Smooth muscle cell of the brain vasculature (primary cell): ENCODE data around the gene GJD2.

Experiments used
- DNase-seq: peaks from one replicate; pipeline ENCODE4 v3.0.0-alpha.2; 2012; ENCODE audit warnings: low read depth, low spot score

GJD2 gene

GRCh38 chr15:34754674-34755418, at the start of gene GJD2:
Gene GJD2 (minus strand): TSS chr15:34754998. CDS start chr15:34754488, 510 bp downstream.
- no peak for DNase-seq

GRCh38 chr15:34804113-34804512, 49.3 kb upstream of the GJD2 start:
- DNase-seq, result no peak

GRCh38 chr15:34802803-34803750, 48.3 kb upstream of the GJD2 start:
- DNase-seq, result no peak

GRCh38 chr15:34802371-34802770, 47.6 kb upstream of the GJD2 start:
- DNase-seq, result no peak

DNA sequence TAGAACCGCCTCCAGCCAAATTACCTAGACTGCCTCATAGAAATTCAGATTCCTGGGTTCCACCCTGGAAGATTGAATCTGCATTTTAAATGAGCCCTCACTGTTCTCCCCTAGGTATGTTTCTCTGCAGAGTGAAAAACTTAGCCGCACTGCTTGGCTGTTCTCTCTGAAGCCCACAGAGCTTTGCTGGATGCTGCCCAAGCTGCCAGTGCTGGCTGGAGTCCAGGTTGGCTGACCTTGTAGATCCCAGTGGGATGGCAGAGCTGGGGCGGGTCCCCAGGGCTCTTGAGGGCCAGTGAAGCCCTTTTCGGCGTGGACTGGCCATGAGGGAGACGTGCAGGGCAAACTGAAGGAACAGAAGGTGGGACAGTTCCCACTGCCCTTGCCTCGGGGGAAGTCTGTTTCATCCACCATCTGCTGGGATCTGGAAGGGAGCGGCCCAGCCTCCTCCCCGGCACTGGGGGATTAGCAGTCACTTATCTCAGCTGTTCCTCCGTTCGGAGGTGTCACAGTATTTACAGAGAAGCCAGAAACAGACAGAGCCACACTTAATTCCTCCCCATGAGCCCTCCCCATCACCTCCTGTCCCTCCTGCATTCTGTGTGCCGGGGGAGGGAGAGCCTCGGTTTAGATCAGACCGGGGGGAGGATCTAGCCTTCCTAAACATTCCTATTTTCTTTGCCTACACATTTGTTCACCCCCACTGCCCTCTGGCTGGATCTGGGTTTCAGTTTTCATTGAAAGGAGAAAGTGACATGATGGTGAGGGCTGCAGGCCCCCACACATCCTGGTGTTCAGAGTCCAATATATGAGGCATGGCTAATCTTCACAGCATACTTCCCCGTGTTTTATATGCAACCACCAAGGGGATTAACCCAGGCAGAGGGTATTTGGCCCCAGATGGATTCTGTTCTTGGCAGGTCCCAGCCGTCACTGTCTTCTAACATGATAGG, 44.6 kb upstream of the GJD2 start:
- DNase-seq, result no peak

DNA sequence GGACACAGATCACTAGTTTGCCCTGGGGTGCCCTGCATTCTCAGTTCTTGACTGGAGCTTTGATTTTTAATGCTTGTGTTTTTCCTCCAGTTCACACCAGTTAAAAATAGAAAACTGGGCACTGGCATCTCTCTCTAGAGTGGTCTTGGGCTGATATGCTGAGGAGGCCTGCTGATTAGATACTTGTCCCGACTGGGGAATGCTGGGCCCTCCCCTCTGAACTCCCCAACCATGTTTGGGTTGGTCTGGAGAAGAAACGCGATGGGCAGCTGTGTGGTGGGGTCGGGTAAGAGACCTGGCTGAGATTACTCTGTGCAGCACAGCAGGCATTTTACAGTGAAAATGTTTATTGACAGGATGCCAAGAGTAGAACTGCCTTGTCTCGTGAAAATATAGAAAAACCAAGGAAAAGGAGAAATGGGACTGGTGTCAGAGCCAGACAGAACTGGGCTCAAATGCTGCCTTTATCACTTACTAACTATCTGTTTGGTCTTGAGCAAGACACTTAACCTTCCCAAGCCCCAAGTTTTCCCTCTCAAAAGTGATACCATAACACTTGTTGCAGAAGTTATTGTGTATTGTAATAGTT, 42.1 kb upstream of the GJD2 start:
- no peak for DNase-seq

DNA sequence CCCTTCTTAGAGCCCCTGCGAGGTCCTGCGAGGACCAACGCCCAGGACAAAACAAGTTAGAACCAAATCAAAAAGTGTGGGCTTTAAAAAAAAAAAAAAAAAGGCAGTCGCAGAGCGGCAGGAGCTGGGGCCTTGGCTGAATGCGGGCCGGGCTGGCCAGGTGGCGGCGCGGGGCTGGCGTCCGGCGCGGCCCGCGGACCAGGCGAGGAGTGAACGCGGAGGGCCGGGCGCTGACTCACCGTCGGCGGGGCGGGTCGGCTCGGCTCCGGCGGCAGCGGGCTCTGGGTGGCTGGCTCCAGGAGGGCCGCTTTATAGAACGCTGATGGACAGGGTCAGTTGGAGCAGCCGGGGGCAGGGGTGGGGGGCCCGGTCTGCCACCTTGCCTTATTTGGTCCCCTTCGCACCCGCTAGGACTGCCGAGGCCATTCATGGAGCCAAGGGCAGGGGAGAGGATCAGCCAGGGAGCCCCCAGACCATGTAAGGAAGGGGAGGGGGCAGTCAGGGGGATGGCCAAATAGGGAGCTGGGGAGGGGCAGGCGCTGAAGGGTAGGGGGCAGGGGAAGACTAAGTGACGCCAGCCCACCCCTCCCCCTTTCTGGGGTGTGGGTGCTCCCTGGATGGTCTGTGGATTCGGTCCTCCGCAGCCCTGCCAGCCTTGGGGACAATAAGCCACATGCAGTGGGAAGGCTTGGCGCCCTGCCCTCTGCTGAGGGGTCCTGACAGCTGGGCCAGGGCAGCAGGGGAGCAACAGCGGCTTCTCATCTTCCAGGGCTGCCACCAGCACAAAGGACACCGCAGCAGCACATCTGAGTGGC, 40.7 kb upstream of the GJD2 start, which contains the start of gene ACTC1:
ACTC1 (minus strand) TSS at position 283 of the 815 bp plus-strand sequence. CDS start 741 bp downstream, outside the sequence.
- DNase-seq, result no peak

GRCh38 chr15:34794590-34795206, 39.9 kb upstream of the GJD2 start:
- no peak for DNase-seq

GRCh38 chr15:34793901-34794300, 39.1 kb upstream of the GJD2 start:
- DNase-seq, result no peak

GRCh38 chr15:34793071-34793470, 38.3 kb upstream of the GJD2 start:
- no peak for DNase-seq

DNA sequence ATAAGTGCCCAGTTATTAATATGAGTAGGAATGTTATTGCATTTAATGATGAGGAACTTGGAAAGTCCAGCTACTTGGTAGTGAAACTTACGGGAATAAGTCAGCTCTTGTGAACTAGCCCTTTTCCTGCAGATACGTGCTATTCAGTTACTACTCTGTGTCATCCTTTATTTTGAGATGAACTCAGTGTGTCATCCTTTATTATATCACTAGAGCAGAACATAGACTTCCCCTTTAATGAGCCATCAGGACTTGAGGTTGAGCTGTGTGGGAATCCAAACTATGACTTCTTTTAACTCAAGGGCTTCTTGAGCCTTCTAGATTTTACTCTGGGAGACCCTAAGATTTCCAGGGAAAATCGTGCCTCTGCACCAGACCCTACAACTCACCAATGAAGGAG, 36.9 kb upstream of the GJD2 start:
- no peak for DNase-seq

DNA sequence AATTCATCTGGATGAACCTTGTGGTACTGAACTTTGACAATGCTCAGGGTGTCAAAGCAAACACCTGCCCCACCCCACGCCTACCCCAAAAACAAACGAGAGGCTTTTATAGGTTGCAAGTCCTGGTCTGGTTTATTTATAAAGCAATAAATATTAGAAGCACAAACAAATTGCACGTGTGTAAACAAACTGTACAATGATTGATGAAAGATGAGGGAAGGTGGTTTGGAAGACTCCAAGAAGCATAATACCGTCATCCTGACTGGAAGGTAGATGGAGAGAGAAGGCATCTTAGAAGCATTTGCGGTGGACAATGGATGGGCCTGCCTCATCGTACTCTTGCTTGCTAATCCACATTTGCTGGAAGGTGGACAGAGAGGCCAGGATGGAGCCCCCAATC, 35.3 kb upstream of the GJD2 start:
- no peak for DNase-seq

DNA sequence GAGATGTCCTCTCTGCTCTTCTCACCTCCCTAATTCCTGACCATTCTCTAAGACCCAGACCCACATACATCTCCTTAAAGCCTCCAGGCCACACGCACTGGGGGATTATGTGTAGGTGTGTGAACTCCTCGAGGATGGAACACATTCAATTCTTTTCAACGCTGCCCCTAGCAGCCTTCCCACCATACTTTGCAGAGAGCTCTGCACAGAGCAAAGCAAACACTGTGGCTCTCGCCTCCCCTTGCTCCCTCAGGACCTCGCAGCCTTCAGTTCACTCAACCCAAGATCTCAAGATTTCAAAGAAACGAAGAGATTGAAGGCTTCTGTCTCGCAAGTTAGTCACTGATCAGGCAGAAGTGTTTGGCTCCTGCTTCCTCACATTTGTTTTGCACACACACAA, 34.5 kb upstream of the GJD2 start:
- DNase-seq, result no peak

DNA sequence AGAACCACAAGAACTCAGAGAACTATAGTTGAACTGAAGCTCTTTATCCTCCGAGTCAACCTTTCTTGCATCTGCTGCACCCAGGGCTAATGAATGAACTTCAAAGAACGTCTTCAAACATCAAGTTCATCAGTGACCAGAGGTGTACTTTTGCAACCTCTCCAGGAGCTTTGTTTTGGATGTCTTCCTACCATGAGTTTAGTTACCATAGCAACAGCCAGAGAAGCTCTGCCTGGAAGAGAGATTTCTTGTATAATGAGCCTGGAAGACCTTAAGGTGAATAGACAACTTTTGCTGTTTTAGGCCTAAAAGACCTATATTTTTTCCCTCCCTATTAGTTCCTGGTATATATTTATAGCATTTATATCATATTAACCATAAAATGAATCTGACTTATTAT, 31.4 kb upstream of the GJD2 start:
- no peak for DNase-seq

- no peak for DNase-seq
Observed at GRCh38 chr15:34783991-34784390, 29.2 kb upstream of the GJD2 start.

DNA sequence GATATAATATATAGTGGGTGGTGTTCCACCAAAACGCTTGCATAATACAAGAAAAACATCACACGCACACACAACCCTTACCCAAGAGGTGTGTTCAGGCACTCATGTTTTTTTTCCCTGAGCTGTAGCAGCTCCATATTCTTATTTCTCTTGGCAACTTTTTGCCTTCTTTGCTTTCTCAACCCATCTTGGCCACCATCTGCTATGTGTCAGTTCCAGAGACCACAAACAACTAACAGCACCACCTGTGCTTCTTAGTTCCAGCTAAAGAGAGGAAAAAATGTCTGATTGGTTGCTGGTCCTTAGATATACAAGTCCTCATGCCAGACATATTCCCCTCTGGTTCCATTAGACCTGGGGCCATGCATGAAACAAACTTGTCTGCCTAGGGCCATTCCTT, 28.6 kb upstream of the GJD2 start:
- no peak for DNase-seq

GRCh38 chr15:34782901-34783300, 28.1 kb upstream of the GJD2 start:
- DNase-seq, result no peak

- no peak for DNase-seq
Observed at GRCh38 chr15:34780725-34781124, 25.9 kb upstream of the GJD2 start.

DNA sequence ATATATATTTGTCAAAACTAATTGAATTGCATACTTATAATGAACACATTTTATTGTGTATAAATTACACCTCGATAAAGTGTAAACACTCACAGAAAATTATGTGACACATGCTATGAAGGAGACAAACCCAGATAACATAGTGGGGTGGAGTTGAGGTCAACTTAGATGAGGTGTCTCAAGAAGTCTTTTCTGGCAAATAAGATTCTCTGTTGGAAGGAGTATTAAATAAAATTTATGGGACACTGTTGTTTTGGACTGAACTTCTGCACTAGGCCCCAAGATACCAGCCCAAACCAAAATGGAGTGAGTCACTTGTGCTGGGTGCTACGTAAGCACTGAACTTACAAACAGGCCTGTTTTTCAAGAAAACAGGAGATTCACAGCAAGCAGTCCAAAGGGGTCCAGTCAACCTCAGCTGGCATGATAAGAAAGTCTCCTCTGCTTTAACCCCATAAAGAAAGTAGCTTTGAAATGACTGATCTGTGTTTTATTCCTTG, 21.9 kb upstream of the GJD2 start:
- no peak for DNase-seq

GRCh38 chr15:34773917-34774316, 19.1 kb upstream of the GJD2 start:
- DNase-seq, result no peak
